BLaER1 treated with 17β-estradiol and CSF1 and Interleukin-3, amounts not matched to agents 10 nM and 100 nM (cell line): ENCODE measurements around the gene CNPY1.
"Not testable (repeated sequence)": the region's sequence is repeated elsewhere in the genome, so short reads cannot be mapped to it uniquely, and the experiment has no call there.

Experiments used
- H3K27ac ChIP-seq, 11 experiments: shearing (Covaris generic); formaldehyde crosslinking; 2 replicates each; pipeline ENCODE4 v1.8.1; 2022
- H3K27me3 ChIP-seq, 11 experiments: shearing (Covaris generic); formaldehyde crosslinking; 2 replicates each; pipeline ENCODE4 v1.8.1; 2022
- H3K36me3 ChIP-seq, 11 experiments: shearing (Covaris generic); formaldehyde crosslinking; 2 replicates each; pipeline ENCODE4 v1.8.1; 2022
- H3K4me1 ChIP-seq, 10 experiments: shearing (Covaris generic); formaldehyde crosslinking; 2 replicates each; pipeline ENCODE4 v1.8.1; 2022
- H3K4me2 ChIP-seq, 11 experiments: shearing (Covaris generic); formaldehyde crosslinking; 2 replicates each; pipeline ENCODE4 v1.8.1; 2022
- H3K4me3 ChIP-seq, 10 experiments: shearing (Covaris generic); formaldehyde crosslinking; 2 replicates each; pipeline ENCODE4 v1.8.1; 2022
- H3K9ac ChIP-seq, 11 experiments: shearing (Covaris generic); formaldehyde crosslinking; 2 replicates each; pipeline ENCODE4 v1.8.1; 2022
- H3K9me3 ChIP-seq, 11 experiments: shearing (Covaris generic); formaldehyde crosslinking; replicated peaks in 1 of 11; 2 replicates each; pipeline ENCODE4 v1.8.1; 2022
- H4K20me1 ChIP-seq, 11 experiments: shearing (Covaris generic); formaldehyde crosslinking; 2 replicates each; pipeline ENCODE4 v1.8.1; 2022
- Cebpa-rat ChIP-seq, 11 experiments: shearing (Covaris generic); IDR thresholded peaks; 2 replicates each; pipeline ENCODE4 v1.8.1; 2022

Gene CNPY1

GRCh38 chr7:155565596-155565995 is 19.2 kb upstream of the CNPY1 start:
- H4K20me1 ChIP-seq, result no peaks in the 10 kb centered on the region
- no peaks in the 10 kb centered on the region for H3K9me3 ChIP-seq
- H3K4me3 ChIP-seq, result no peak overlapping the region
- H3K4me1 ChIP-seq, result peaks cover 0 to 4% (median 0%) of the 10 kb centered on the region in 10 experiments; a peak in 2 of 20 replicates
- no peak overlapping the region for H3K4me2 ChIP-seq
- H3K36me3 ChIP-seq, result no peaks in the 10 kb centered on the region
- H3K27ac ChIP-seq, result no peak overlapping the region
- no peak overlapping the region for H3K9ac ChIP-seq
- H3K27me3 ChIP-seq, result no peaks in the 10 kb centered on the region
- TF ChIP-seq Cebpa-rat (IDR thresholded peaks at IDR 0.05), result no peak

- not testable (repeated sequence) for H4K20me1 ChIP-seq, H3K4me1 ChIP-seq, H3K27me3 ChIP-seq, H3K36me3 ChIP-seq, H3K4me2 ChIP-seq, H3K4me3 ChIP-seq, H3K27ac ChIP-seq, H3K9ac ChIP-seq, H3K9me3 ChIP-seq
Measured at GRCh38 chr7:155562976-155563375, 16.6 kb upstream of the CNPY1 start.

- Histone ChIP-seq H3K36me3 (no peaks in the 10 kb centered on the region), H3K9me3 (no peaks in the 10 kb centered on the region), H3K4me3 (no peak overlapping the region), H3K27me3 (no peaks in the 10 kb centered on the region), H3K27ac (no peak overlapping the region), H4K20me1 (no peaks in the 10 kb centered on the region), H3K4me1 (peaks cover 0 to 2% (median 0%) of the 10 kb centered on the region in 10 experiments; a peak in 1 of 20 replicates), H3K4me2 (no peak overlapping the region), H3K9ac (no peak overlapping the region)
- TF ChIP-seq Cebpa-rat (IDR thresholded peaks at IDR 0.05), result no peak
Measured at GRCh38 chr7:155562106-155562505, 15.7 kb upstream of the CNPY1 start.

- no peaks in the 10 kb centered on the region for H3K4me1 ChIP-seq
- no peak overlapping the region for H3K9ac ChIP-seq
- H3K4me3 ChIP-seq, result no peak overlapping the region
- no peak overlapping the region for H3K4me2 ChIP-seq
- H4K20me1 ChIP-seq, result no peaks in the 10 kb centered on the region
- H3K9me3 ChIP-seq, result no peaks in the 10 kb centered on the region
- no peak overlapping the region for H3K27ac ChIP-seq
- no peaks in the 10 kb centered on the region for H3K36me3 ChIP-seq
- no peak for TF ChIP-seq Cebpa-rat (IDR thresholded peaks at IDR 0.05)
- H3K27me3 ChIP-seq, result no peaks in the 10 kb centered on the region
Measured at GRCh38 chr7:155560982-155561686, 14.8 kb upstream of the CNPY1 start.

DNA sequence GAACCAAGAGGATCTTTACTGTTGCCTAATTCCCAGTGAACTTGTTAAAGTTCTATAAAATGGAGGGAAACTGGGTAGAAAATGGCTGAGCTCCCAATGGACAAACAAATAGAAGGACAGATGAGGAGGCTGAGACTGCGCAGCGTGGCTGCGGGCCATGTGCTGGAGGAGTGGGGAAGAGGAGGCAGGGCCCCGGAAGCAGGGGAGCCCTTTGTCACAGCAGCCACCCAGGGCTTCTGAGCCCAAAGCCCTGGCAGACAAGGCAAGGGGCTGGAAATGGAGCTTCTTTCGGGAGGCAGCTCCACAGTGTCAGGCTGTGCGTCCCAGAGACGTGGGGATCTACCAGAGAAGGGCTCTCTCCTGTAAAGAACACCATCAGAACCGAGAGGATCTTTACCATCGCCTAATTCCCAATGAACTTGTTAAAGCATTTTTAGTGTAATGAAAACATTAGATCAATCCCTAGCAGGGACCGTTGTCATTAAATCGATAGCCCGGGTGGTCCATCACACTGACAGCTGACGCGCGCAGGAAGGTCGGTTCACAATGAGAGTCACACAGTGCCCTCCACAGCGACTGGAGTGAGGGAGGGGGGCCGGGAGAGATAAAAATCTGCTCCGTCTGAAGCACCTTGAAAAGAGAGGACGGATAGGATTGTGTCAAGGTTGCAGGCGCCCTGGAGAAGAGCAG is 14.0 kb upstream of the CNPY1 start:
- Histone ChIP-seq H3K27me3 (no peaks in the 10 kb centered on the region), H3K4me1 (no peaks in the 10 kb centered on the region), H3K36me3 (no peaks in the 10 kb centered on the region), H3K4me3 (no peak overlapping the region), H3K9me3 (no peaks in the 10 kb centered on the region), H4K20me1 (no peaks in the 10 kb centered on the region), H3K9ac (no peak overlapping the region), H3K4me2 (no peak overlapping the region), H3K27ac (no peak overlapping the region)
- no peak for TF ChIP-seq Cebpa-rat (IDR thresholded peaks at IDR 0.05)

DNA sequence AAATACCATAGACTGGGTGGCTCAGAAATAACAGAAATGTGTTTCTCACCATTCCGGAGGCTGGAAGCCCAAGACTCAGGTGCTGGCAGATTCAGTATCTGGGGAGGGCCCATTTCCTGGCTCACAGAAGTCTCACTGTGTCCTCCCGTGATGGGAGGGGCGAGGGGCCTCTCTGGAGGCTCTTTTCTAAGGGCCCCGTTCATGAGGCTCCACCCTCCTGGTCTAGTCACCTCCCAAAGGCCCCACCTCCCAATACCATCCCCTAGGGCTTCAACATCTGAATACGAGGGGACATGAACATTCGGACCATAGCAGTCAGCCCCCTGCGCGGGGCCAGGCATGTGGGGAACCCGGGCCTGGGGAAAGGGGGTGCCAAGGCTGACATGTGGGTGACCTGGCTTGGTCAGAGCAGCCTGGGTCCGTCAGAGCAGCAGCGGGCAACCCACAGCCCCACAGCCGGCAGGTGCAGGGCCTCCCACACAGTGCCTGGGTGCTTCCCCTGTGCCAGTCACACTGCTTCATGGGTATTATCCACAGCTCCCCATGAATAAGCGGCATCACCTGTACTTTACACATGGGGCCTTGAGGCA is 13.3 kb upstream of the CNPY1 start:
- no peak overlapping the region for H3K4me3 ChIP-seq
- H3K36me3 ChIP-seq, result no peaks in the 10 kb centered on the region
- H3K4me1 ChIP-seq, result no peaks in the 10 kb centered on the region
- H3K27me3 ChIP-seq, result no peaks in the 10 kb centered on the region
- no peak overlapping the region for H3K9ac ChIP-seq
- no peak overlapping the region for H3K4me2 ChIP-seq
- H4K20me1 ChIP-seq, result no peaks in the 10 kb centered on the region
- no peaks in the 10 kb centered on the region for H3K9me3 ChIP-seq
- H3K27ac ChIP-seq, result no peak overlapping the region
- TF ChIP-seq Cebpa-rat (IDR thresholded peaks at IDR 0.05), result no peak

- no peak for TF ChIP-seq Cebpa-rat (IDR thresholded peaks at IDR 0.05)
- Histone ChIP-seq H3K9ac (no peak overlapping the region), H3K4me3 (no peak overlapping the region), H3K27me3 (no peaks in the 10 kb centered on the region), H3K27ac (no peak overlapping the region), H3K4me1 (no peaks in the 10 kb centered on the region), H3K9me3 (peaks cover 0 to 4% (median 0%) of the 10 kb centered on the region in 11 experiments; a peak in 5 of 22 replicates), H3K36me3 (no peaks in the 10 kb centered on the region), H3K4me2 (no peak overlapping the region), H4K20me1 (no peaks in the 10 kb centered on the region)
Measured at GRCh38 chr7:155558961-155559360, 12.6 kb upstream of the CNPY1 start.

DNA sequence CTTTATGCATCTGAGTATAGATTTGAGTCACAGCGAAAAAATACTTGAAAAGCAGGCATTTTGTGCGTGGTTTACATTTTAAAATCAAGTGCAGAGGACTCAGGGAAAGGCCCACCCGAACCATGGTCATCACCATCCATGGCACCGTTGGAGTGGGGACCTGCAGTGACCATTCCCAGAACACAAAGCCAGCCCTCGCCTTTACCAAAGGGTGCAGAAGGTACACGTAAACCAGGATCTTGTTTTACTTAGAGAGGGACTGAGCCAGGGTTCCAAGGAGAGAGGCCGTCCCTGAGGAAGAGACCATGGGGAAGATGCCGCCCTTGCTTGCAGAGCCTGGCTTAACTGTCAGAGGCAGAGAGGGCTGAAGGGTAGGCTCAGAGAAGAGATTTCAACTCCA is 12.0 kb upstream of the CNPY1 start:
- Histone ChIP-seq H3K4me2 (no peak overlapping the region), H3K4me3 (no peak overlapping the region), H3K4me1 (no peaks in the 10 kb centered on the region), H4K20me1 (no peaks in the 10 kb centered on the region), H3K27me3 (no peaks in the 10 kb centered on the region), H3K27ac (no peak overlapping the region), H3K36me3 (no peaks in the 10 kb centered on the region), H3K9me3 (peaks cover 0 to 7% (median 0%) of the 10 kb centered on the region in 11 experiments; a peak in 5 of 22 replicates), H3K9ac (no peak overlapping the region)
- TF ChIP-seq Cebpa-rat (IDR thresholded peaks at IDR 0.05), result no peak

DNA sequence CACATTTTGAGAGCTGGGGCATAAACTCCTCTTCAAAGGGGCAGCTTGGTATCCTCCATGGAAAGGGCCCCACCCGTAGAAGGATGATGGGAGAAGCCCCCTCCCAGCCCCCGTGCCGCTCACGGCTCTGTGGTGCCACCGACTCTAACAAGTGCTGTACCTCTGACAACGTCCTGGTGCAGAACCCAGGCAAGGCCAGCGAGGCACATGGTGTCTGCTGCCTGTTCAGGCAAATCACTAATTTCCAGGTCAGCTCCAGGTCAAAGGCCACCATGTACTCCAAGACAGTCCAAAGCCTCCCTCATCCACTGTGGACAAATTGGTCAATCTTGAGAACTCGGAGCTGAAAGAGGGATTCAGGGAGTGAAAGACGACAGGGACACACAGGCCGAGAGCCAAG is 11.4 kb upstream of the CNPY1 start:
- Histone ChIP-seq H3K9me3 (peaks cover 0 to 7% (median 0%) of the 10 kb centered on the region in 11 experiments; a peak in 5 of 22 replicates), H3K27ac (no peak overlapping the region), H3K27me3 (no peaks in the 10 kb centered on the region), H3K4me1 (no peaks in the 10 kb centered on the region), H4K20me1 (no peaks in the 10 kb centered on the region), H3K4me3 (no peak overlapping the region), H3K9ac (no peak overlapping the region), H3K36me3 (no peaks in the 10 kb centered on the region), H3K4me2 (no peak overlapping the region)
- no peak for TF ChIP-seq Cebpa-rat (IDR thresholded peaks at IDR 0.05)
